Stimulated activated CD4-positive, alpha-beta T cell treated with anti-CD3 and anti-CD28 coated beads, Interleukin-2, amount 100 ng/mL, for 48 hours (primary cell): ENCODE measurements around the gene NUAK2.
"Not testable (repeated sequence)": the region's sequence is repeated elsewhere in the genome, so short reads cannot be mapped to it uniquely, and the experiment has no call there.

ENCODE experiments used
- DNase-seq, 2 donors: peaks; one replicate each; pipeline ENCODE4 v3.0.0-alpha.2; 2020

NUAK2 gene

GRCh38 chr1:205317311-205317917 lies 4.1 kb downstream of the NUAK2 start:
- DNase-seq, result no peak

GRCh38 chr1:205316161-205316566 lies 5.4 kb downstream of the NUAK2 start:
- no peak for DNase-seq

- no peak for DNase-seq
These were observed 6.4 kb downstream of the NUAK2 start for GRCh38 chr1:205315008-205315618.

- DNase-seq, result no peak
These were observed 7.8 kb downstream of the NUAK2 start for GRCh38 chr1:205313563-205314308.

- DNase-seq, result no peak
These were observed 8.5 kb downstream of the NUAK2 start for GRCh38 chr1:205312866-205313562.

GRCh38 chr1:205310976-205311704 lies 10.4 kb downstream of the NUAK2 start:
- no peak for DNase-seq

- no peak for DNase-seq
These were observed 11.8 kb downstream of the NUAK2 start for GRCh38 chr1:205309741-205310140.

- DNase-seq, result no peak
These were observed 14.5 kb downstream of the NUAK2 start for GRCh38 chr1:205306929-205307566.

- DNase-seq, result no peak
These were observed 16.9 kb downstream of the NUAK2 start for GRCh38 chr1:205304695-205305070.

GRCh38 chr1:205304046-205304694 lies 17.4 kb downstream of the NUAK2 start:
- DNase-seq, result no peak

GRCh38 chr1:205303247-205303888 lies 18.2 kb downstream of the NUAK2 start:
- no peak for DNase-seq

- DNase-seq, result no peak
These were observed 19.5 kb downstream of the NUAK2 start for GRCh38 chr1:205301842-205302588.

GRCh38 chr1:205301205-205301821 lies 20.2 kb downstream of the NUAK2 start:
- no peak for DNase-seq

GRCh38 chr1:205300149-205300548 lies 21.4 kb downstream of the NUAK2 start:
- no peak for DNase-seq

- DNase-seq, result no peak
These were observed 23.2 kb downstream of the NUAK2 start for GRCh38 chr1:205298191-205298994.

- not testable (repeated sequence) for DNase-seq
These were observed 23.9 kb downstream of the NUAK2 start for GRCh38 chr1:205297546-205298177.

- no peak for DNase-seq
These were observed 25.4 kb downstream of the NUAK2 start for GRCh38 chr1:205296154-205296553.

GRCh38 chr1:205294934-205295333 lies 26.6 kb downstream of the NUAK2 start:
- no peak for DNase-seq
